ENCODE results near the gene NCAM1.

DNA sequence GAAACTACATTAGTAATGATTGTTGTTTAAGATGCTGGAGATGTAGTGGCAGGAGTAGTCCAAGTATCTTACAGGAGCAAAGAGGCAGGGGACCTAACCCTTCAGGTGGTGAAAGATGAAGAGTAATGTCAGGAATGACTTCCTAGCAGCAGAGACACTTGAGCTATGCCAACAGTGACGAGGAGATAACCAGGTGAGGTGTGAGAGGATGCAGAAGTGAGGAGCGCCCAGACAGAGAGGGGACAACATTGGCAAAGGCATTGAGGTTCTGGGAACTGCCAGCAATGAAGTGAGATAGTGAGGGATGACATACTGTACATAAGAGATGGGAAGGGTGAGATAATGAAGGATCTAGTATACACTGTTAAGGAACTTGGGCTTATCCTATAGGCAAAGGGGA, 95.8 kb downstream of the NCAM1 start:
- no peak for TF ChIP-seq CTCF (conservative IDR thresholded peaks at IDR 0.05)
- TF ChIP-seq EZH2 (IDR thresholded peaks at IDR 0.05; ENCODE audit: low read depth), result no peak
